CD4-positive, alpha-beta T cell treated with Interleukin-10 for 1 hour (primary cell): ENCODE measurements around the gene STEAP1.
"Not testable (repeated sequence)": the region's sequence is repeated elsewhere in the genome, so short reads cannot be mapped to it uniquely, and the experiment has no call there.

Experiments
- DNase-seq: peaks from one replicate; pipeline ENCODE4 v3.0.0-alpha.2; 2020

Gene STEAP1

DNA sequence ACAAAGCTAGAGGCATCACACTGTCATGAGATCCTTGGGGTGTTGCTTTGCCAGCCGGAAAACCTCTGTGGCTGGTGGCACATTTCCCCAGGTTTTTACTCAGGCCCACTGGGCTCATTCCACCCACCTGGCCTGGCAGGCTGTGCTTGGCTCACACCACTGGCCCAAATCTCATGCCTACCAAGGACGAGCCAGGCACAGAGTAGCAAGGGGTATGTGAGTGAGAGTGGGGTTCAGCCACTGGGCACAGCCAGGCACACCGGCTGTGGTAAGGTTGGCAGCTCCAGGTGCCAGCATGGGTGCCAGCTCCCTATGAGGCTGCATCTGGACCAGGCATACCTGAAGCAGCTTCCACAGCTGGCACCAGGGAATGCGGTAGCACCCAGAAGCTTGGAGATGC lies 21.4 kb downstream of the STEAP1 start:
- DNase-seq = no peak

DNA sequence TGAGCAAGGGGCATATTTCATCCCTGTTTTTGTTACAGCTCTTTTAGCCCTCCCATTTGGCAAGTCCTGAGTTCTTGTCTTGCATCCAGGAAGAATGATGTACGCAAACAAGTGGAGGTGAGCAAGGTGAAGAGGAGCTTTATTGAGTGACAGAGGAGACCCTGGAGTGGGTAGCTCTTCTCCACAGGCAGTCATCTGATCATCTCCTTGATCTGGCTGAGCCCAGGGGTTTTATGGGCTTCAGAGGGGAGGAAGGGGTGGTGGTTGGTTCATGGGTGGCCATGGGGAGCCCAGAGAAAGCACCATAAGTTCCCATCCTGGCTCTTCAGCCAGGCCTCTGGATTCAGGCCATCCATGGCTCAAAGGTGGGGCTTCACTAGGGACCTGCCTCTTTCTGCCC lies 21.9 kb downstream of the STEAP1 start:
- no peak for DNase-seq

DNA sequence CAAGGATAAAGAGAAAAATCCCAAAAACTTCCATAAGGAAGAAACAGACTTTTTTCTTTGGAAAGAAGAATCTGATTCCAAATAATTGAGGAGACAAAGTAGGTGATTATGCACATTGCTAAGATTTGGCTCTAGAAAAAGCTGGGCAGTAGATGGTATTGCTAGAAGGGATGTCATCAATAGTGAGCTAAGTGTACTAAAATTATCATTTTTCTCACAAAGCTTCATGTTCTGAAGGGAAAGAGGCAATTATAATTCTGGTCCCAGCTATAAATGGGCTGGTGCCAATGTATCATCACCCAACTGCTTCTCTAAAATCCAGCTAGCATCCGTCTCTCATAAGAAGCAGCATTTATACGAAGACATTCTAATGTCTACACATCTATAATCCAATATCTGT lies 23.9 kb downstream of the STEAP1 start:
- no peak for DNase-seq

DNA sequence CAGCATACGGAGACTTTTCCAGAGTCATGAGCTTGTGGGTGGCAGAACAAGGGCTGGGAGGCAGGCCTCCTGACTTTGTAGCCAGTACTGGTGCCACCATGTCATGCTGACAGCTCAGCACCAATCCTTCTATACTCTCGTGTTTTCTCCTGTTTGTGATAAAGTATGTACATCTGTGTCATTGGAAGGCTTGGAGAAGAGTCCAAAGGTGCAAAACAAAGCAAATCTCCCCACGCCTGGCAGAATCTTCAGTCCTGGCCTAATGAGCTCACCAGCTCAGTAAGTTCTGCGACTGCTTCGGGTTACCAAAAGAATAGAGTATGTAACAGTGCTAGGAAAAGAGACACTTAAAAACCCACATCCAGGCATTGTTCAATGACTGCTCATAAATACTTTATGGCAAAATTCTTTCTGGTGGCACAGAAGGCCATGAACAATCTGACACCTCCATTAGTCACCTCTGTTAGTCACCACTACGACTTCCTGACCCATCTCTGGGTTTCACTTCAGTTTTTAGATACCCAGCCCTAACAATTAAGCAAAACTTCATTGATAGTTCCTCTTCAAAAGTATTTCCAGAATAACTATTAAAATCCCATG lies 24.5 kb downstream of the STEAP1 start:
- no peak for DNase-seq

DNA sequence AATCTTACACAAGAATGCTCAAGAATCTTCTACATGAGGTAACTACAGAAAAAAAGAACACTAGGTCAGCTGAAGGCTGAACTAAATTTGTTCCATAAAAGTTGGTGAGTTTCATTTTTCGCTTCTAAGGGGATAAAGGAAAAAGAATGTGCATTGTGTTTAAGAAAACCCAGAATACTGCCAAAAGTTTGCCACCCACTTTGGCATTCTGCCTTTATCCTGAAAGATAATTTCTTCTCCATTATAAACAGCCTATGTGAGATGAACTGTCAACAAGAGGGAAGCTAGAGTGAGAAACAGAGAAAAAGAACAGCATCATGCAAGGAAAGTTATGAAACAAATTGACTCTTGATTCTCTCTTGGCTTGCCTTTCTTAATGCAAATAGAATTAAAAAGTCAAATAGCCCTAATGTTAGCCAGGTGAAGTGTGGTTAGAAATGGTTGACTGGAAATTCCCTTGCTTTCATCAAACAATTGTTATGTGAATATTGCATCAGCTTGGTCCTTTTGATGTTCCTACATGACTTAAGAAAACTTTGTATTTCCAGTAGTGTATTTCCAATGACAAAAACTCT lies 25.8 kb downstream of the STEAP1 start:
- DNase-seq = no peak

DNA sequence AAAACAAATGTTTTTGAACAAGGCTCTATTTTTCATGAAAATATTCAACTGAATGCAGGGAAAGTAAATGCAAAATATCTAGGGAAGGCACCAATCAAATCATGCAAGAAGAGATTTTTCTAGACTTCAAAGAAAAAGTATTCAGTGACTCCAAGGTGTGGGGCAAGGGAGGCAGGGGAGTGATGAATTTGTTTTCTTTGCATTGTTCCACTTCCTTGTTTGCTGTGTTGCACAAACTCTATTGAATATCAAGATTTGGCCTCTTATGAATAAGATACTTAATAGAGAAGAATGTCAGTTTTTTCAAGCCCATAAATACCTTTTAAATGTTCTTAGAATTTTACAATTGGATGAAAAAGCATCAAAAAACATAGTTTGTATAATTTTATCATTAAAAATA lies 26.4 kb downstream of the STEAP1 start:
- DNase-seq = no peak

DNA sequence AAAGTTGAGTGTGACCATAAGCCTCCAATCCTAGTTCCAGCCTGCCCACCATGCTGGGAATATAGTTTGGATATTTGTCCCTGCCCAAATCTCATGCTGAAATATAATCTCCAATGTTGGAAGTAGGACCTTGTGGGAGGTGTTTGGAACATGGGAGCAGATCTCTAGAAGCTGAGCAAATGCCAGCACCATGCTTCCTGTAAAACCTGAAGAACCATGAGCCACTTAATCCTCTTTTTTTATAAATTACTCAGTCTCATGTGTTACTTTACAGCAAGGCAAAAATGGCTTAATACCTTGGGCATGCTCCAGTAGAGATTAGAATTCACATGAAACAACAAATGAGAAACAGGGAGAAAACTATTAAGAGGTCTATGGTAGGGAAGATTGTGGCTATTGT lies 27.2 kb downstream of the STEAP1 start:
- no peak for DNase-seq

DNA sequence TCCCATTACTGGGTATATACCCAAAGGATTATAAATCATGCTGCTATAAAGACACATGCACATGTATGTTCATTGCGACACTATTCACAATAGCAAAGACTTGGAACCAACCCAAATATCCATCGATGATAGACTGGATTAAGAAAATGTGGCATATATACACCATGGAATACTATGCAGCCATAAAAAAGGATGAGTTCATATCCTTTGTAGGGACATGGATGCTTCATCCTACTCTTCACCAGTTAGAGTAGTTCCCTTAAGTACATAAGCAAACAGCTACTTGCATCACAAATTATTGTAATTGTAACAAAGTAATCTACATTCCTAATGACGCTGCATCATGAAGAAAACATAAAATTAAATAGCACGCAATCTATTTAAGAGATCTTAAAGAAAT lies 32.0 kb downstream of the STEAP1 start:
- not testable (repeated sequence) for DNase-seq

DNA sequence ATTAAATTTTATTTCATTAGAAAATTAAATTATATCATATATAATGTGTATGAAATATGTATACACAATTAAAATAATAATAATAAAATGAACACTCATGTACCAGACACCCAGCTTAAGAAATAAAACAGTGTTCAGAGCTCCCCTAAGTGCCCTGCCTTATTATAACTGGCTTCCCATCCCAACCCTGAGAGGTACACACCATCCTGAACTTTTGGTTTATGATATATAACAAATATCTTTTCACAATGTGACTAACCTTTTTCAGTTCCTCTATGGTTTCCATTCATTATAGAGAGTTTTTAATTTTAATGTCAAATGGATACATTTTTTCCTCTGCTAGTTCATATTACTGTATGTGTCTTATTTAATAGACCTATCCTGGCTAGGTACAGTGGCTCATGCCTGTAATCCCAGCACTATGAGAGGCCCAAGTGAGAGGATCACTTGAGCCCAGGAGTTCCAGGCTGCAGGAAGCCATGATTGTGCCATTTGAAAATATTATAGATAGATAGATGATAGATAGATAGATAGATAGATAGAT lies 33.3 kb downstream of the STEAP1 start:
- DNase-seq = no peak

DNA sequence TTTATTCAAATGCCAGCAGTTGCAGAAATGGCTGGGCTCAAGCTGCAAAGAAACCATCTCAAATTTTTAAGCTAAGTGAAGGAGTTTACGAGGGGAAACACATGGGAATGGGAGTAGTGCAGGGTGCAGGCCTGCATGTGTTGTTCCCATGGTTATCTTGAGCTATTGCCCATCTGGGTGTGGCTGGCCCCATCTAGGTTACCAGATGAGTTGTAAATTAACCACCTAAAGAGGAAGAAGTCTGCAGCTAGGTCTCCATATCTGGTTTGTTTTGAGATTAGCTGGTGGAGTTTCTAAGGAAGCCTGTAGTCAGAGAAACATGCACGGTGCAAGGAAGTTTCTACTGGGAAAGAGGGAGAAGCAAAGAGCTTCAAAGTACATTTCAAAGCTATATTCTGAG lies 34.0 kb downstream of the STEAP1 start:
- DNase-seq = no peak

DNA sequence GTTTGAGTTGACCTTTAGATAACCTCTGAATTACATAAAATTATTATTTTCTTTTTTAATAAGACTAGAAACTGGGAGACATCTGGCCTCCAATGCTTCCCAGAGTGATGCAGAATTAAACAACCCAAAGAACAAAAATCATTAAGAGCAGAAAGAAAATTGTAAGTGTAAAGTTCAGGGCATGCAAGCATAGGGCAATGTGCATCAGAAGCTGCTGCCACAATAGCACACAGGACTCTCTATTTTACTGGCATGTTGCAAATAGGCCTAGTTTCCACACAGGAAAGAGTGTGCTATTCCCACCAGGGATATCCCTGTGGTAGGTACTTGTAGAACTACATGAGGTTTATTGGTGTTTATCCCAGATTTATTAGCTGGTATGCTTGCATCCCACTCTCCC lies 36.7 kb downstream of the STEAP1 start:
- DNase-seq = no peak

DNA sequence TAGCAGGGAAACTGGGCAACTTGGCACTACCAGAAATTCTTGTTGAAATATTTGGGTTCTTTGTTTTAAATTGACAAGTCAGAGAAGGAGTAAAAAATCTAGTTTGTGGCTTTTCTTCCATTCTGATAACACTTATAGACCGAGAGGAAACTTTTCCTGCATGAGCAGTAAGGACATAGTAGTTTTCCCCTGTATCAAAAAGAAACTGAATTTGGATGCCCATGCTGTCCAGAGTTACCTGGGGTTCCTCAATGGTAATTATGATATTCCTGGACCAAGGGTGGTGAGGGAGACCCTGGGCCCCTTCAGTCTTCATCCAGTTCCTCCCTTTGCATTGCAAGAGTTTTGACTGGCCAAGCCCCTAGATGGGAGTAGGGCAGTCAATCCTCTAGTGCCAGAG lies 37.4 kb downstream of the STEAP1 start:
- no peak for DNase-seq

DNA sequence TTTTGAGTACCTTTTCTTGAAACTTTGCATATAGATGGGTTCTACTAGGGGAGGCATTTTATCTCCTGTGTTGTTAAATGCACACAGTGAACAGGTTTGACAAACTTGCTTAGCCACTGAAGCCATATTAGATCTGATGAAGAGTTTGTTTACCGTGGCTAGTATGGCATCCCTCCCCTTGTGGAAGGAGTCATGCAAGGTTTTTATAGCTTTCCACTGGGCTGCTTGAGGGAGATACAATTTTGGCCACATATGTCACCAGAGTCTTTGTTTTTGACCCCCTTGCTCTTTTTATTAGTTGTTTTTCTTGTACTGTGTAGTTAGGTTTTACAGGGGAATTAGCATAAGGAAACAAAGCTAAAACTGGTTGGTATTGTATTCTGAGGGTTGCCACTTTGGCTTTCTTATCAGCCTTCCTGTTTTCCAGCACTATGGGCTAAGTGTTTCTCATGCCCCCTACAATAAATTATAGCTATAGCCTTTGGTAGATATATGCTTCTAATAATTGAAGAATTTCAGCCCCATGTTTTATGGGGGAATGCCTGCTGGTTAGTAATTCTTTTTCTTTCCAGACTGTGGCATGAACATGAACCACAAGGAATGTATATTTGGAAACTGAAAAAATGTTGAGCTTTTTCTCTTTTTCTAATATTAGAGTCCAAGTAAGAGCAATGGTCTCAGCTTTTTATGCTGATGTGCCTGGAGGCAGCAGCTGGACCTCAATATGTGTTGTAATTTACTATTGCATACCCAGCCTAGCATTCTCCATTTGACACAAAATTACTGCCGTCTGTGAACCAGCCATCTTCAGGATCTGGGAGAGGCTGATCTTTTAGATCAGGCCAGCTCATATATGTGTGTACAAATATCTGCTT lies 38.8 kb downstream of the STEAP1 start:
- DNase-seq = no peak

DNA sequence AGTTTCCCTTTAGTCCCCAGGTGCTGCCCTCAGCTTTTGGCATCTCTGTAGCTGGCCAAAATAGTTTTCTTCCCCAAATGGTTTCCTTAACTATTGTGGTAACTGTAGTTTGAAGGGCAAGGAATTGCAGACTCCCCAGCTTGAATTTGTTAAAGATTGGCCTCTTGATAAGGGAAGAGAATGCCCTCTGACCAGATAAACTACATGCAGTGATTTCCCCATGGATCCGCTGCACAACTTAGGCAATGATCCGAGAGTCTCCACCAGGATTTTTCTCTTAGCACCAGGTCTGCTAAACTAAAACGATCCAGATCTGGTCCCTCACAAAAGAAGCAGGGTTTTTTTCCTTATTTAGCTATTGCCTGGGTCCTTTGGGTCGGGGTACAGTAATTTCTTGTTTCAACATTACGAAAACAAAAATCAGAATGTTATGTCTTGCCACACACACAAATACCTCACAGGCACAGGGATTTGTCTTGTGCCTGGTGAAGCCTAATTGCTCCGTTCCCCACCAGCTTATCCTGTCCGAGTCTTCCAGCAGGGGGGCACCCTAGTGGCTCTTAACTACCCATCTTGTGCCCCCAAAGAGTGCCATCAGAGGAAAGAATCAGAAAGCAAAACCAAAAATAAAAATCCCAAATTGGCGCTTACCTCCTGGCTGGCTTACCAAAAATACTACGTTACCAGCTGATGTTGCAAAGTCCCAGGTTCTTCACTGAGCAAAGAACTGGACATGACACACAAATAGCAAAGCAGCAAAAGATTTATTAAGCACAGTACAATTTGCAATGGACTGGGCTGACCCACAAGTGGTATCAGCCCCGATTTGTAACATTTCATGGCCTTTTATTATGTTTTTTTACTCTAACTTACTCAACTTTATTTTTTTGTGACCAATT lies 40.9 kb downstream of the STEAP1 start:
- no peak for DNase-seq

DNA sequence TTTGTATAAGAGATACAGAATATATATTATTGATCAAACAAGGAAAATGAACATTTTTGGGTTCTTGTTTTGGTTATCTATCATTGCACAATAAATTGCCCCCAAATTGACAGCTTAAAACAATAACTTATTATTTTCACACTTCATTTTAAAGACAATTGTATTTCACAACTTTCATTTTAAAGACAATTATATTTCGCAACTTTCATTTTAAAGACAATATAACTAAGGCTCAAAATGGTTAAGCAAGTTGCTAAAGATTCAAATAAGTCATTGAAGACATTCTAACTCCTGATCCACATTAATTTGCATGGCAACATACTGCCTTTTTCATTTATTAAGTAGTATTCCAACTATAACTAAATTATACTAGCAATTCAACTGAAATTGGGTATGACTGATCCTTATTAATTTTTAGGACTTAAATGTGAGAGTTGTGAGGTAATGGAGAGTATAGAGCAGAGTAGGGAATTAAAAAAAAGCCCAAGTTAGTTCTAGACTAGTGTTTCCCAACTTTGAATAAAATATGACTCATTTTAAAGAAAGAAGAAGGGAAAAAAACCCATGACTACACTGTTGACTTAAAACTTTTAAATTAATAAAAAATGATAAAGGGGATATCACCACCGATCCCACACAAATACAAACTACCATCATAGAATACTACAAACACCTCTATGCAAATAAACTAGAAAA lies 47.4 kb downstream of the STEAP1 start:
- DNase-seq = no peak

DNA sequence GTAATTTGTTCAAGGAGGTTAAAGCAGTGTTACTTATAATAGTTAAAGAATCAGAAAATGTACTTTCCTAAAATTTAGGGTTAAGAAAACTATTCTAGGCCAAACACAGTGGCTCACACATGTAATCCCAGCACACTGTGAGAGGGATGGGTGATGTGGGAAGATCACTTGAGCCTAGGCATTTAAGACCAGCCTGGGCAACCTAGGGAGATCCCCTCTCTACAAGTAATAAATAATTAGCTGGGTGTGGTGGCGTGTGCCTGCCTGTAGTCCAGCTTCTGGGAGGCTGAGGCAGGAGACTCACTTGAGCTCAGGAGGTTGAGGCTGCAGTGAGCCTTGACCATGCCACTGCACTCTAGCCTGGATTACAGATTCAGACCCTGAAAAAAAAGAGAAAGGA lies 53.7 kb downstream of the STEAP1 start:
- no peak for DNase-seq

DNA sequence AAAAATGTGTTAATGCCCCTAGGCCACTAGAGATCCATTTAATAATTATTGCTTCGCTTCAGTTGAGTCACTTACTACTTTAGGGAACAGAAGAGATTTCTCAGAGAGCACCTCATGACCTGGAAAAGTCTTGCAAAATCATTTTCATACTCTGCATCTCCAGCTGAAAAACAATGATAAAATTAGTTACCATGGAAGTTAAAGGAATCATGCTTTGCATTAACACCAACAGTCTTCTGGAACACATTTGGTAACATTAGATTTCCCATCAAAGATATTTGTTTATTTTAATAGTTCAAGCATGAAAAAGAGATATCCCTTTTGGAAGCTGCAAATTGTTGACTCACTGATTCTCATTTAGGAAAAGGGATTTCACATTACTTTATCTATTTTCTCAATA lies 55.5 kb downstream of the STEAP1 start:
- DNase-seq = no peak

DNA sequence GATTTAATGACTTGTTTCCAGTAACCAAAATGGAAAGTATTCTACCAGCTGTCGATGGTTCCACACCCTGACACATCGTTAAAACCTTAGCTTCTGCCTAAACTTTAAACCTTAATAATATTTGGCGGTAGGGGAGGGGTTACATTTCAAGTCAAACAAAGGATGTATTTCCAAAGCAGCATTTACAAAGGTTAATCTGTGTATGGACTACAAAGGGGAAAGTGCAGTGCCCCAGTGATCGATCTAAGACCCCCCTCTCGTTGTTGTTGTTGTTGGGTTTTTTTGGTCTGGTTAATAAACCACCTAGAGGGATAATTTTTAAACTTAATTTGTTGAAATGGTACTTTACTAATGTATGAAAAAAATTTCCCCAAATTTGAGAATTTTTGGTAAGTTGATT lies 56.2 kb downstream of the STEAP1 start:
- no peak for DNase-seq

DNA sequence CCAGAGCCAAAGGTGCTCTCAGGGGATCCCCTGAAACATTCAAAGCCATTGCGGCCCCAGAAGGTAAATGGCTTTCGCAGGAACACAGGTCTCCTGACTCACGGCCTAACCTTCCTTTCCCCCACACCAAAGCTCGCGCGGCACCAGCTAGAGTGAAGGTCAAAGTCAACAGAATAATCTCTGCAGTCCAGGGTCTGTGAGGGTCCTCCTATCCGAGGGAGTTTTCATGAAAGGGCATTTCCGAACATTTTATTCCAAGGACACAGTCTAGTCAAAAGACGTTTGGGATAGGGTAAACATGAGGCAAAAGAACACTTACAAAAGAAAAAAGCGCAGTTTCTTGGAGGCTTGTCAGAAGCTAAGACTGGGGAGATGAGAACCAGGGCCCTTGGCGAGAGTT lies 56.7 kb downstream of the STEAP1 start:
- DNase-seq = no peak

DNA sequence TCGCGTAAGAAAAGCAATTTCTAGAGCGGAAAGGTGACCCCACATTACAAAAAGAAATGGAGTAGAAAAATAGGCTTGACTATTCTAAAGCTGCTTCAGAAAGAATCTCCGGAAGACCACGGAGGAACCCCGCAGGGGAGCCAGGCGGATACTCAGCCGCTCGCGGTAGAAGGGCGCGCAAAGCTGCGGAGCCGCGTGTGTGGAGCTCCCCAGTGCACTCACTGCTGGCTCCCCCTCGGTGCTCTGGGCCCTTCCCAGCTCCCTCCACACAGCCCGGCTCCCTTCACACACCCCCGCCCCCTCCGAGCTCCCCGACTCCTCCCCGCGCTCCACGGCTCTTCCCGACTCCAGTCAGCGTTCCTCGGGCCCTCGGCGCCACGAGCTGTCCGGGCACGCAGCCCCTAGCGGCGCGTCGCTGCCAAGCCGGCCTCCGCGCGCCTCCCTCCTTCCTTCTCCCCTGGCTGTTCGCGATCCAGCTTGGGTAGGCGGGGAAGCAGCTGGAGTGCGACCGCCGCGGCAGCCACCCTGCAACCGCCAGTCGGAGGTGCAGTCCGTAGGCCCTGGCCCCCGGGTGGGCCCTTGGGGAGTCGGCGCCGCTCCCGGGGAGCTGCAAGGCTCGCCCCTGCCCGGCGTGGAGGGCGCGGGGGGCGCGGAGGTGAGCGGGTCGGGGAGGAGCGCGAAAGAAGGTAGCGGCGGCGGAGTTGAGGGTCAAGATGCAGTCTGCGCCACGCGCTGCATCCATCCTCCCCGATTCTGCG lies 57.3 kb downstream of the STEAP1 start, which contains the start of gene STEAP2:
Gene STEAP2 (plus strand): TSS at position 350 of the 758 bp plus-strand sequence. CDS start 13,343 bp downstream, outside the sequence.
- no peak for DNase-seq

DNA sequence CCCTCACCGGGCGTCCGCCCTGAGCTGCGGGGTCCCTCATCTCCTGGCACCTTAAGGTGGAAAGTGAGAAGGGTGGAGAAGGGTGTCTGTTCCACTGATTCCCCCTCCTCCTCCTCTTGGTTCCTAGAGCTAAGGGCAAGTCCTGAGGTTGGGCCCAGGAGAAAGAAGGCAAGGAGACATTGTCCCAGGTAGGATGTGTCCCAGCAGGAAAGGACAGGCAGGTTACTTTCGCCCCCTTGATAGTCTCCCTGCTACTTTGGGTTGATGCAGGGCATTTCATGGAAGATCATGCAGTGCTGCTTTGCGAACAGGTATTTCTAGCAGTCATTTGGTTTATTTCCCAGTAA lies 57.9 kb downstream of the STEAP1 start:
- no peak for DNase-seq

DNA sequence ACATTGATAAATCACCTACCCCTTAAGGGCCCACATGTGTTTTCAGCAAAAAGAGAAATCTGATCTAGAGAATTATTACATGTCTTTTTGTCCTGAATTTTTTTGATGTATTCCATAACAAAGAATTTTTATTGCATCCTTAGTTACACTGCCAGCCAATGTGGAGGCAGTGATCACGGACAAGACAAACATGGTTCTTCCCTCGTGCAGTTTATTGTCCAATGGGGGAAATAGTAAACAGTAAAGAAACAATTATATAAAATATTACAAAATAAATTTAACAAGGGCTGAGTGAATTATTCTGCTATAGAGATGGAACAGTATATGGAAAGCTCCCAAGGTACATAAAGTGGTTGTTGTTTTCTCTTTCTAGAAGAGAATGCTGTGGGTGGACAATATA lies 59.3 kb downstream of the STEAP1 start:
- no peak for DNase-seq
